Raji (cell line): ENCODE data around the gene PPP1R14C.

Source experiments
- POLR2A ChIP-seq: IDR thresholded peaks from 2 replicates; pipeline ENCODE4 v1.6.1; 2011; ENCODE audit warnings: low read depth, low read length, control low read depth; ENCODE audit not compliant: insufficient read depth

Gene PPP1R14C

GRCh38 chr6:150126641-150127291, 16.1 kb upstream of the PPP1R14C start:
- no peak for TF ChIP-seq POLR2A

DNA sequence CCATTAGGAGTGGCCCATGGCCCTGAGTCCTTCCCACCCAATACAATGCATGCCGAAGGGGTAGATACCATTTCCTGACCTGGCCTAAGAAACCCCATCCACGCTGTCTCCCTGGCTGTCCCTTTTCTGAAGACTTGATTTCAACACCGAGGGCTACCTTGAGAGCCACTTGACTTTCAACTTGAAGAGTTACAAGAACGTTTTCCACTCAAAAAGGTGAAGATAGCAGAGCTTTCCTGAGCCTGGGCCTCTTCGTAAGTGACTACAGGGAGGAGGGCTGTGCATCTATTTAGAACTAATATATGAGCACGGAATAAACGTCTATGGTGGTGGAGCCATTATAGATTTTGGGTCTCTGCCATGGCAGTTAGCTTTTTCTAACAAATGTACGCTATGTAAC, 14.4 kb upstream of the PPP1R14C start:
- no peak for TF ChIP-seq POLR2A

DNA sequence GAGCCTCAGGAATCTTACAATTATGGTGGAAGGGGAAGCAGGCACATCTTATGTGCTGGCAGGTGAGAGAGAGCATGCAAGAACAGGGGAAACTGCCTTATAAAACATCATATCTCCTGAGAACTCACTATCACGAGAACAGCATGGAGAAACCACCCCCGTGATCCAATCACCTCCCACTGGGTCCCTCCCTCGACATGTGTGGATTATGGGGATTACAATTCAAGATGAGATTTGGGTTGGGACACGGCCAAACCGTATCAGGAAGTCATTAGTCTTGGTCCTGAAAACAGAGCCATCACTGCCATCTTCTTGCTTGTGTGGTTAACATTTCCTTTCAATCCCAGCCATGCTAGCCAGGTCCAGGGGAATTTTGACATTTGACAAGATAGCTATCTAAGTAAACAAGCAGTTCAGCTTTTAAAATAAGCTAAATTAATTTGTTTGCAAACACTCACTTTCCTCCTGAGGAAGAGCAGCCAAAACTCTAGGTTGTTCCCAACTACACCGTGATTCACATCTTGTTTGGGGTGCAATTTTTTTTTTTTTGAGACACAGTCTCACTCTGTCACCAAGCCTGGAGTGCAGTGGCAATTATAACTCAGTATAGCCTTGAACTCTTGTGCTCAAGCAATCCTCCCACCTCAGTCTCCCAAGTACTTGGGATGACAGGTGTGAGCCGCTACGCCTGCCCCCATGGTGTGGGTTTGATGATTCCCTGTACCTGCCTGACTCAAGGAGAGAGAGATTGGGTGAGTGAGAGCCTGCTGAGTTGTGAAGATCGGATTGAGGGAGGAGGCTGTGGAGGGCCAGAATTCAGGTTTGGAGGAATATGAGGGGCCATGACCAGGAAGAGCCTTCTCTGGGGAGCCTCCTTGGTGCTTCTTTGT, 13.0 kb upstream of the PPP1R14C start:
- TF ChIP-seq POLR2A, result no peak

GRCh38 chr6:150133686-150134085, 9.2 kb upstream of the PPP1R14C start:
- no peak for TF ChIP-seq POLR2A

GRCh38 chr6:150134280-150134920, 8.4 kb upstream of the PPP1R14C start:
- TF ChIP-seq POLR2A, result no peak

DNA sequence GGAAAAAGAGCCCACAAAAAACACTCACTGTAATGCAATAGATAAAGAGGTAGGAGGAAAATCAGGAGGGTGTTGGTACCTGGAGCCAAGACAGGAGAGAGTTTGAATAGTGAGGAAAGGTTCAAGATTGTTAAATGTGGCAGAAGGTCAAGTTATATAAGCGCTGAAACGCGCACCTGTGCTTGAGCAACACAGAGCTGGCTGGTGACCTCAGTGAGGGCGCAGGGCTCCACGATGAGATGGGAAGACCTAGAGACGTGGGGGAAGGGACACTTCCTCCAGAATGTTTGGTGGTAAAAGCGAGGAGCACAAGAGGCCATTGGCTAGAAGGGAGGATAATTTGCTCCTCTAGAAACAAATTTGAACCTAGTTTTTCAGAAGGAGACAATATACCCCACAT, 4.2 kb upstream of the PPP1R14C start:
- no peak for TF ChIP-seq POLR2A

DNA sequence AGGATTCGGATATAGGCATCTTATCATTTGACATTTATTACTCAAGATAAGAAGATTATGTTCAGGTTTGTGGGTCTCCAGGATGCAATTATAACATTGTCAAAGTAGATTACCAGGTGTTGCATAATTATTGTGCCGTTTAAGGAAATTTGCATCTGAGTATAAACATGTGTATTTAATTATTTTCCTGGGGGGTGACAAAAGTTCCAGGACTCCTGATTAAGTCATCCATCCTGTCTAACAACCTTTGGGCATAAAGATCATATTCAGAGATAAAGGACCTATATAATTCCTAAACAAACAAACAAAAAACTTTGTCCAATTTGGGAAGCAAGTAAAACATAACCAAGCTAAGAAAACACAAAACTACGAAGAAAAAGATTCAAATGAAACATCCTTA, 3.3 kb upstream of the PPP1R14C start:
- TF ChIP-seq POLR2A, result no peak

DNA sequence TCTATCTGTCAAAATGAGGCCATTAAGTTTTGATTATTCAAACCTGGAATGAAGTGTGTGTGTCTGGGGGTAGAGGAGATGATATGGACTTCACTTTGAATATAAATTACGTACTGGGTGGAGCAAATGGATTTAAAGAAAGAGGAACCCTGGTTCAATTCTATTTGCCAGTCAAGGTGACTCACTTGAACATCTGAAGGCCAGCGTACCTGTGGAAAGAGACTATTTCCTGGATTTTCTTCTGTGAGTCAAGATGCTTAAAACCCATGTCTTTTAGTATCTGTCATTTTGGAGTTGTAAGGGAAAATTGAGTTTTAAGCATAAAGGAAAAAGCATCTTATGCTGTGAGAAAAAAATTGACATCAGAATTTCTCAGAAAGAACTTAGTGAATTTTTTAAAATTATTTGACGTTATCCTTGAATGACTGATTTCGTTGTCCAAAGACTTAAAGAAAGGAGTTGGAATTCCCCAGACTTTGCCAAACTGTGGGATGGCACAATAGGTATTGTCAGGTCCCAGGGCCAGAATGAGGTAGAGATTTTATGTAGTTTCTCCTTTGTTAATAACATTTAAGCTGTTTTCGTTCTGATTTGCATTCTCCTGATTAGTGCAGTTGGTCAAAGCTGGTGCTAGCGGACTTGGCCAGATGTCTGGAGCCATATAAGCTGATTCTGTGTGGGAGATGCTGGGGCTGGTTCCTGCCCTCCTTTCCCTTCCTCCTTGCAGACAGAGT, 2.4 kb upstream of the PPP1R14C start:
- TF ChIP-seq POLR2A, result no peak

- no peak for TF ChIP-seq POLR2A
Measured at GRCh38 chr6:150142097-150142669, 661 bp upstream of the PPP1R14C start.

DNA sequence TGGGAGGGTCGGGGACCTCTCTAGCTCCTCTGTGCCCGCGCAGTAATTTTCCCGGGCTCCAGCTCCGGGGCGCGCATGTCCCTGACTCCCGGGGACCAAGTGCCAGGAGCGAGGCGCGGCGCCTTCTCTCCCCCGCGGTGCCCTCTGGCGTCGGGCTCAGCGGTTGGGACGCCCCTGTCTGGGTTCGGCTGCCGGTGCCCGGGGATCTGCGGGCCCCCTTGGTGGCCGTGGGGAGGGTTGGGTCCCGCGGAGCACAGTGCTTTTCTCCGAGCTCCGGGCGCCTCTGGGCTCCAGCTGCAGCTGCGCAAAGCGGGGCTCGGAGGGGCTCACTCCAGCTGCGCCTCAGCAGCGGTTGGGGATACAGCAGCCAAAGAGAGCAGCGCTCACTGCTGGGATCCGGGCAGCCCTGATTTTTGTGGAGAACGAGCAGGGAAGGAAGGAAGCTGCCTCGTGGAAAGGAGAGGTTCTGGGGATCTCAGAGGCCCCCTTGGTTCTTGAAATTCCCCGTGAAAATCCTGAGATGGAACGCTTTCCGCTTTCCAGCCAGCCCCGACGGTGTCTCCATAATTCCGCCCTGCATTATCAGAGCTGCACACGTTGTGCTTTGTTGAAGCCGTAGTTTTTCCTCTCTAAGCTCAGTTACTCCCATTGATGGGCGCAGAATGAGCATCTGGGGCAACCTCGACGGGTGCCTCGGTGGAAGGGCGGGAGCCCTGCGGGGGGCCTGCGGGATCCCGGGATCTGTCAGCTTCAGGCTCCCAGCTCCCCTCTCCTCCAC, 861 bp downstream of the PPP1R14C start:
- no peak for TF ChIP-seq POLR2A

DNA sequence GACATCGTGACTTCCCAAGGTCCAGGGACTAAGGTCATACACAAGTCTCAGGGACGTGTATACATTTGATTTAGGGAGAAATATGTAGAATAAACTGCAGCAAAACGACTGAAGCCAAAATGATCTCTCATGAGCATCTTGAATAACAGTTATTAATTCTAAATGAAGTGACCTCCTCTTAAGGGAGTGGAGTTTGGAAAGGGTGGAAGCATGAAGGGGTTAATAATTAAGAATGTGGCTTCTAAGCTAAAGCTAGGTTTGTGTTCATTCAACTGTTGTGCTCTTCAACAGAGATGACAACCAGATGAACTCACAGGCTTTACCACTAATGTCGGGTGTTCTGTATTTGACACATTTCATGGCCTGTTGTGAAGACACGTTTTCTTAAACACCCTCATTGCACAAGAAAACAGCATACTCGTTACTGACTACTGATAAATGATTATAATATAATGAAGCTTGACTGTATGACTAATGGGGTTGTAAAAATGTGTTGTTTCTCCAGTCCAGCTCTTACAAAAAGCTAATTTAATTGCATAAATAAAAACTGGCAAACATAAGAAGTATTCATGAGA, 1.5 kb downstream of the PPP1R14C start:
- no peak for TF ChIP-seq POLR2A

GRCh38 chr6:150145427-150145826, 2.6 kb downstream of the PPP1R14C start:
- no peak for TF ChIP-seq POLR2A

DNA sequence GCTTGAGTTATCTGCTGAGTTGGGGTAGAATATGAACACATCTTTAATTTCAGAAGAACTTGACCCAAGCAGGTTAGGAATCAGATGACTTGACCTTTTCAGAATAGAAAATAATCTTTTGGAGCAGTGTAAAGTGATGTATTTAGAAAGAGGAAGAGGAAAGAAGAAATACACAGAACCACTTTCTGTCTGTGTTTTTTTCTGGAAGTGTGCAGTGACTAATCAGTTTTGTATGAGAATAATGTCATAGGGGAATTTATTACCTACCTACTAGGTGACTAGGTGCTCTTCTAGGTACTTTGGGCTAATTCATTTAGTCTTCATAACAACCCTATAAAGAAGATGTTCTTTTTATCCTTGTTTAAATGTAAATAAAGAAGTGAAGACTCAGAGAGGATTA, 3.0 kb downstream of the PPP1R14C start:
- no peak for TF ChIP-seq POLR2A

GRCh38 chr6:150146436-150146835, 3.6 kb downstream of the PPP1R14C start:
- TF ChIP-seq POLR2A, result no peak
